GM13977 (cell line): ENCODE data around the gene TCN2.

Experiments
- DNase-seq: peaks from one replicate; pipeline ENCODE4 v3.0.0; 2012; ENCODE audit warnings: low spot score
- CTCF ChIP-seq: IDR thresholded peaks from 2 replicates; pipeline ENCODE4 v1.5.1; 2012; ENCODE audit warnings: mild to moderate bottlenecking, control low read depth; ENCODE audit not compliant: insufficient read depth; ENCODE audit errors: extremely low read depth, missing control alignments
- in situ Hi-C: fragments of 300-500 bp; cut with MboI; formaldehyde crosslinking; loops from one replicate; pipeline ENCODE4 v1.12.0; 2022; ENCODE audit warnings: low sequenced_read_pairs, low pct_unique_long_range_greater_than_20kb, mixed read lengths, inconsistent platforms; ENCODE audit not compliant: unreplicated experiment

TCN2 gene

GRCh38 chr22:30602049-30602448 lies 4.9 kb upstream of the TCN2 start:
- DNase-seq, result no peak
- in situ Hi-C loops, result no loop called here
- TF ChIP-seq CTCF, result peak; percentile 48

- in situ Hi-C loops, result no loop called here
- TF ChIP-seq CTCF, result no peak
- no peak for DNase-seq
Measured at GRCh38 chr22:30603801-30604200, 3.2 kb upstream of the TCN2 start.

GRCh38 chr22:30604723-30605122 lies 2.3 kb upstream of the TCN2 start:
- in situ Hi-C loops, result no loop called here
- TF ChIP-seq CTCF, result no peak
- no peak for DNase-seq

- DNase-seq, result peak; percentile 71
- peak; percentile 72 for TF ChIP-seq CTCF
- in situ Hi-C loops, result no loop called here
Measured at GRCh38 chr22:30605449-30606110, 1.4 kb upstream of the TCN2 start.

GRCh38 chr22:30607300-30607930 lies 441 bp downstream of the TCN2 start:
- in situ Hi-C loops, result no loop called here
- no peak for DNase-seq
- TF ChIP-seq CTCF, result no peak

GRCh38 chr22:30607939-30608338 lies 965 bp downstream of the TCN2 start:
- in situ Hi-C loops, result no loop called here
- no peak for DNase-seq
- no peak for TF ChIP-seq CTCF
